ENCODE results near the gene PRKD1. TPM values are rescaled to one million over a fixed set of nuclear protein-coding genes. Genes with fewer than 3 reads are reported as not detected.

The PRKD1 gene
- polyA plus RNA-seq, 1 of the 3 experiments (the other 2 are of a cell fraction) = 0.07 TPM

DNA sequence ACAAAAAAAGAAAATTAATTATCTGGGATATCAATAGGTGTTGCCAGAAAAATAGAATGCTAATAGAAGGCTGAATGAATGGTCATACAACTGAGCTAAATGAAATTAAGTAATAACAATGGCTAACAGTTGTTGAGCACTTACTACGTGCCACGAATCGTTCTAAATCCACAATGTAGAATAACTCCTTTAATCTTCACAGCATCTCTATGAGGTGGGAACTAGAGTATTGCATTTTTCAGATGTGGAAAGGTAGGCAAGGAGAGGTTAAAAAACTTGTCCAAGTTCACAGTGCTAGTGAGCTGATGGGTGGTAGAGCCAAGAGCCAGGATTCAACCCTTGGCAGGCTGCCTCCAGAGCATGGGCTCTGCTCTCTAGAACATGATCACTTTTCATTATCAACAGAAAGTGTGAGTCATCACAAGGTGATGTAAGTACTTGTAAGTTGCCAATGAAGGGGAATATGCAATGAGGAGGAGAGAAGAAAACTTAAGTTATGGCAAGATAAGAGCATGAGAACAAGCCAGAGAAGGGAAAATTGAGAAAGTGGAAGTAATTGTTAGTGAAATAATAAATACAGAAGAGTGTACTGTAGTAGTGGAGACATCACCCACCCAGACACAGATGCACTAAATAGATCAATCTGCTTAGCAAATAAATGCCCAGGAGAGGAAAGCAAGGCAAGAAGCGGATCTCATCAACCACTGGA lies 122.1 kb downstream of the PRKD1 start:
- TF ChIP-seq RXRA (IDR thresholded peaks at IDR 0.05; ENCODE audit: borderline replicate concordance, low read depth) (no peak), ELF1 (IDR thresholded peaks at IDR 0.05) (no peak), SMC3 (IDR thresholded peaks at IDR 0.05; ENCODE audit: low read depth, low read length) (no peak), MXI1 (IDR thresholded peaks at IDR 0.05; ENCODE audit: low read depth, low read length) (no peak), TEAD4 (IDR thresholded peaks at IDR 0.05; ENCODE audit: borderline replicate concordance, insufficient read depth) (no peak), FOSL2 (IDR thresholded peaks at IDR 0.05; ENCODE audit: borderline replicate concordance, low read depth) (no peak), EZH2phosphoT487 (IDR thresholded peaks at IDR 0.05; ENCODE audit: borderline replicate concordance, low read depth) (no peak), NFIC (IDR thresholded peaks at IDR 0.05; ENCODE audit: borderline replicate concordance) (no peak), CHD2 (IDR thresholded peaks at IDR 0.05; ENCODE audit: low read length, partially characterized antibody) (no peak), GATA2 (CRISPR knock-in tag; IDR thresholded peaks at IDR 0.05) (no peak), JUND (IDR thresholded peaks at IDR 0.05) (no peak), SIN3A (IDR thresholded peaks at IDR 0.05; ENCODE audit: borderline replicate concordance, low read depth, low read length) (no peak)
- TF ChIP-seq, protein P1, sequence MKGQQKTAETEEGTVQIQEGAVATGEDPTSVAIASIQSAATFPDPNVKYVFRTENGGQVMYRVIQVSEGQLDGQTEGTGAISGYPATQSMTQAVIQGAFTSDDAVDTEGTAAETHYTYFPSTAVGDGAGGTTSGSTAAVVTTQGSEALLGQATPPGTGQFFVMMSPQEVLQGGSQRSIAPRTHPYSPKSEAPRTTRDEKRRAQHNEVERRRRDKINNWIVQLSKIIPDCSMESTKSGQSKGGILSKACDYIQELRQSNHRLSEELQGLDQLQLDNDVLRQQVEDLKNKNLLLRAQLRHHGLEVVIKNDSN (IDR thresholded peaks at IDR 0.05; ENCODE audit: borderline replicate concordance, low read depth) = no peak
- Histone ChIP-seq H3K36me3 (replicated peaks in 1 of 2; ENCODE audit: control insufficient read depth in 1 of 2, insufficient read depth in 2 of 2, low read length in 1 of 2) (no peaks in the 10 kb centered on the region), H3K4me1 (ENCODE audit: control insufficient read depth in 1 of 2, insufficient read depth in 2 of 2, low read depth in 1 of 2, low read length in 1 of 2) (peaks cover 0 to 6% of the 10 kb centered on the region in 2 experiments; a peak in 1 of 4 replicates), H2AFZ (ENCODE audit: low read depth) (no peak overlapping the region), H3K27ac (ENCODE audit: low read depth in 2 of 2, low read length in 1 of 2) (no peak overlapping the region), H3F3A (replicated peaks; ENCODE audit: insufficient read depth) (no peaks in the 10 kb centered on the region), H3K9ac (no peak overlapping the region), H3K9me2 (no peaks in the 10 kb centered on the region), H3K4me2 (no peak overlapping the region), H3K27me3 (ENCODE audit: insufficient read depth) (no peaks in the 10 kb centered on the region), H3K79me2 (ENCODE audit: insufficient read depth) (no peaks in the 10 kb centered on the region), H4K20me1 (ENCODE audit: insufficient read depth) (peaks cover 4% of the 10 kb centered on the region; the same call in 1 of the 2 replicates), H3K9me3 (no peaks in the 10 kb centered on the region), H3K4me3 (ENCODE audit: low read depth in 2 of 2, low read length in 1 of 2) (no peak overlapping the region)
- WGBS (ENCODE audit: low lambda C conversion rate) = 11% methylated on average over 4 of the region's 4 CpGs
- ChIA-PET CTCF (interaction anchor here (0.7 kb wide), 1 partner anchor 429 kb away, joined by 3 read pairs; no protein-coding TSS in a partner anchor), POLR2A (no interaction called here)
- DNase-seq = no peak

DNA sequence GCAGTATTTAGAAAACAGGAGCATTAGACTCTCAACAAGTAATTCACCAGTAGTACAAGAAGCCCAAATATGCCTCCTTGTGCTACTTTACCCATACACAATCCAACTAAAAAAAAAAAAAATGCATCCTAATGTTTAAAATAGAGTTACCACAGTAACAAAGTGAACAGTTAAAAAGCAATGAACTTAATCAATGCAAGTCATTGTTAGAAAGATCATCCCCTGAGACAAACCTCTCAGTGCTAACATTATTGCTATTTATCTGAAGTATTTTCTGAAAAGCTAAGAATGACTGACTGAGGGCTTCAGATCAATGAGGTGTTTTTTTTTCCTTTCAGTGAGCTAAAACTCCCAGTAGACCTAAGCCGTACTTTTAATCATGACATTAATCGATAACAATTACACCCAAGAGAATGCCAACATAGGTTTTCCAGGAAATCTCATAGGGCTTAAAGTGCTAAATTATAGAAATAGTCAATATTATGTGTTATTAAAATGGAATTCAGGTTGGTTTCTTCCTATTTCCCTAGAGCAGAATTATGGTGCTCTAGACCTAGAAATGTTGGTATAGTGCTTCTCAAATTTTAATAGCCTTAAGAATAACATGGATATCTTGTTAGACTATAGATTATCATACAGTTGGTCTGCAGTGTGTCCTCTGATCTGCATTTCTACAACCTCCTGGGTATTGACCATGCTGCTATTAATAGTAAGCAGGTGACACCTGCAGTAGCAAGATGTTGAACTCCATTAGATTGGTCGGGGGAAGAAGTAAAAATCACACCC lies 123.0 kb downstream of the PRKD1 start:
- peaks cover 0 to 6% of the 10 kb centered on the region in 2 experiments; a peak in 1 of 4 replicates for H3K4me1 ChIP-seq (ENCODE audit: control insufficient read depth in 1 of 2, insufficient read depth in 2 of 2, low read depth in 1 of 2, low read length in 1 of 2)
- H3K79me2 ChIP-seq (ENCODE audit: insufficient read depth) = no peaks in the 10 kb centered on the region
- no peaks in the 10 kb centered on the region for H3K9me2 ChIP-seq
- H2AFZ ChIP-seq (ENCODE audit: low read depth) = no peak overlapping the region
- H4K20me1 ChIP-seq (ENCODE audit: insufficient read depth) = peaks cover 4% of the 10 kb centered on the region; the same call in 1 of the 2 replicates
- CTCF ChIA-PET = interaction anchor here (0.7 kb wide), 1 partner anchor 430 kb away, joined by 3 read pairs; no protein-coding TSS in a partner anchor
- WGBS (ENCODE audit: low lambda C conversion rate) = 7% methylated on average over 3 of the region's 3 CpGs
- no peaks in the 10 kb centered on the region for H3F3A ChIP-seq (replicated peaks; ENCODE audit: insufficient read depth)
- DNase-seq = no peak
- H3K9me3 ChIP-seq = no peaks in the 10 kb centered on the region
- no peak overlapping the region for H3K27ac ChIP-seq (ENCODE audit: low read depth in 2 of 2, low read length in 1 of 2)
- no peak overlapping the region for H3K4me3 ChIP-seq (ENCODE audit: low read depth in 2 of 2, low read length in 1 of 2)
- no peaks in the 10 kb centered on the region for H3K36me3 ChIP-seq (replicated peaks in 1 of 2; ENCODE audit: control insufficient read depth in 1 of 2, insufficient read depth in 2 of 2, low read length in 1 of 2)
- POLR2A ChIA-PET = no interaction called here
- H3K4me2 ChIP-seq = no peak overlapping the region
- H3K9ac ChIP-seq = no peak overlapping the region
- no peaks in the 10 kb centered on the region for H3K27me3 ChIP-seq (ENCODE audit: insufficient read depth)
- TF ChIP-seq ELF1 (IDR thresholded peaks at IDR 0.05) = no peak
- TF ChIP-seq, protein P2, sequence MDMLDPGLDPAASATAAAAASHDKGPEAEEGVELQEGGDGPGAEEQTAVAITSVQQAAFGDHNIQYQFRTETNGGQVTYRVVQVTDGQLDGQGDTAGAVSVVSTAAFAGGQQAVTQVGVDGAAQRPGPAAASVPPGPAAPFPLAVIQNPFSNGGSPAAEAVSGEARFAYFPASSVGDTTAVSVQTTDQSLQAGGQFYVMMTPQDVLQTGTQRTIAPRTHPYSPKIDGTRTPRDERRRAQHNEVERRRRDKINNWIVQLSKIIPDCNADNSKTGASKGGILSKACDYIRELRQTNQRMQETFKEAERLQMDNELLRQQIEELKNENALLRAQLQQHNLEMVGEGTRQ (IDR thresholded peaks at IDR 0.05; ENCODE audit: borderline replicate concordance, low read depth, low read length) = no peak
- TF ChIP-seq FOSL2 (IDR thresholded peaks at IDR 0.05; ENCODE audit: borderline replicate concordance, low read depth) = no peak
- no peak for TF ChIP-seq POLR2AphosphoS5 (IDR thresholded peaks at IDR 0.05; ENCODE audit: low read depth, low read length)
- no peak for TF ChIP-seq FOXM1 (IDR thresholded peaks at IDR 0.05; ENCODE audit: low read depth)
- no peak for TF ChIP-seq NFIC (IDR thresholded peaks at IDR 0.05; ENCODE audit: borderline replicate concordance)
- TF ChIP-seq, protein P3, sequence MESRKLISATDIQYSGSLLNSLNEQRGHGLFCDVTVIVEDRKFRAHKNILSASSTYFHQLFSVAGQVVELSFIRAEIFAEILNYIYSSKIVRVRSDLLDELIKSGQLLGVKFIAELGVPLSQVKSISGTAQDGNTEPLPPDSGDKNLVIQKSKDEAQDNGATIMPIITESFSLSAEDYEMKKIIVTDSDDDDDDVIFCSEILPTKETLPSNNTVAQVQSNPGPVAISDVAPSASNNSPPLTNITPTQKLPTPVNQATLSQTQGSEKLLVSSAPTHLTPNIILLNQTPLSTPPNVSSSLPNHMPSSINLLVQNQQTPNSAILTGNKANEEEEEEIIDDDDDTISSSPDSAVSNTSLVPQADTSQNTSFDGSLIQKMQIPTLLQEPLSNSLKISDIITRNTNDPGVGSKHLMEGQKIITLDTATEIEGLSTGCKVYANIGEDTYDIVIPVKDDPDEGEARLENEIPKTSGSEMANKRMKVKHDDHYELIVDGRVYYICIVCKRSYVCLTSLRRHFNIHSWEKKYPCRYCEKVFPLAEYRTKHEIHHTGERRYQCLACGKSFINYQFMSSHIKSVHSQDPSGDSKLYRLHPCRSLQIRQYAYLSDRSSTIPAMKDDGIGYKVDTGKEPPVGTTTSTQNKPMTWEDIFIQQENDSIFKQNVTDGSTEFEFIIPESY (IDR thresholded peaks at IDR 0.05; ENCODE audit: borderline replicate concordance, low read depth) = no peak
- TF ChIP-seq RFX5 (IDR thresholded peaks at IDR 0.05; ENCODE audit: low read length) = no peak
- no peak for TF ChIP-seq TEAD4 (IDR thresholded peaks at IDR 0.05; ENCODE audit: borderline replicate concordance, insufficient read depth)

All from SK-N-SH (cell line).